Stimulated activated CD8-positive, alpha-beta memory T cell treated with anti-CD3 and anti-CD28 coated beads, Interleukin-4, amount 100 ng/mL, for 4 hours (primary cell): ENCODE data around the gene PRR5L.

Experiments used
- DNase-seq, 2 donors: peaks; one replicate each; pipeline ENCODE4 v3.0.0-alpha.2; 2020; ENCODE audit warnings: low read depth in 2 of 2, low spot score in 1 of 2

PRR5L gene

GRCh38 chr11:36295926-36296325 lies at the start of gene PRR5L:
TSS of gene PRR5L (plus strand) at chr11:36296288. CDS start at chr11:36401122, 104,834 bp downstream.
- DNase-seq, result no peak

GRCh38 chr11:36247493-36247892 lies 48.6 kb upstream of the PRR5L start:
- no peak for DNase-seq

- no peak for DNase-seq
Observed at GRCh38 chr11:36248436-36248835, 47.7 kb upstream of the PRR5L start.

GRCh38 chr11:36249246-36249645 lies 46.8 kb upstream of the PRR5L start:
- DNase-seq, result no peak

GRCh38 chr11:36251823-36252222 lies 44.3 kb upstream of the PRR5L start:
- no peak for DNase-seq

- no peak for DNase-seq
Observed at GRCh38 chr11:36253238-36253637, 42.9 kb upstream of the PRR5L start.

- DNase-seq, result no peak
Observed at GRCh38 chr11:36254713-36255112, 41.4 kb upstream of the PRR5L start.

- no peak for DNase-seq
Observed at GRCh38 chr11:36257351-36257750, 38.7 kb upstream of the PRR5L start.

GRCh38 chr11:36258730-36259360 lies 37.2 kb upstream of the PRR5L start:
- no peak for DNase-seq

- no peak for DNase-seq
Observed at GRCh38 chr11:36261094-36261493, 35.0 kb upstream of the PRR5L start.

- no peak for DNase-seq
Observed at GRCh38 chr11:36264011-36264972, 31.8 kb upstream of the PRR5L start.

- no peak for DNase-seq
Observed at GRCh38 chr11:36264973-36265344, 31.1 kb upstream of the PRR5L start.

GRCh38 chr11:36265793-36266628 lies 30.1 kb upstream of the PRR5L start:
- DNase-seq, result peak; percentile 3 to 8

- no peak for DNase-seq
Observed at GRCh38 chr11:36266767-36267166, 29.3 kb upstream of the PRR5L start.

GRCh38 chr11:36268337-36268985 lies 27.6 kb upstream of the PRR5L start:
- no peak for DNase-seq

GRCh38 chr11:36270701-36271100 lies 25.4 kb upstream of the PRR5L start:
- no peak for DNase-seq

- no peak for DNase-seq
Observed at GRCh38 chr11:36271794-36272407, 24.2 kb upstream of the PRR5L start.

- no peak for DNase-seq
Observed at GRCh38 chr11:36273110-36273509, 23.0 kb upstream of the PRR5L start.

- DNase-seq, result no peak
Observed at GRCh38 chr11:36274414-36274813, 21.7 kb upstream of the PRR5L start.

GRCh38 chr11:36278531-36279282 lies 17.4 kb upstream of the PRR5L start:
- no peak for DNase-seq
